HFF-Myc (cell line): ENCODE results near the gene AP5B1.

Experiments used
- DNase-seq: peaks from one replicate; pipeline ENCODE4 v3.0.0-alpha.2; 2011; ENCODE audit warnings: low read depth; ENCODE audit errors: extremely low read depth
- H3K4me3 ChIP-seq: replicated peaks from 2 replicates; pipeline ENCODE4 v1.5.1; 2011; ENCODE audit warnings: low read depth, mild to moderate bottlenecking, control low read depth, low read length
- CTCF ChIP-seq: IDR thresholded peaks from 2 replicates; pipeline ENCODE4 v1.5.1; 2012; ENCODE audit warnings: mild to moderate bottlenecking, low read depth, low read length, control low read depth; ENCODE audit errors: missing control alignments

The AP5B1 gene

GRCh38 chr11:65787649-65788622 is 7.2 kb upstream of the AP5B1 start:
- no peak for TF ChIP-seq CTCF
- no peak overlapping the region for H3K4me3 ChIP-seq
- DNase-seq = no peak

- no peak for TF ChIP-seq CTCF
- H3K4me3 ChIP-seq = no peak within 1 kb of the TSS
- no peak for DNase-seq
Measured at GRCh38 chr11:65786786-65787636, 6.2 kb upstream of the AP5B1 start, which contains the start of gene OVOL1. OVOL1 (plus strand) TSS chr11:65787063; CDS start chr11:65787374, 311 bp downstream.

- no peak overlapping the region for H3K4me3 ChIP-seq
- DNase-seq = no peak
- no peak for TF ChIP-seq CTCF
Measured at GRCh38 chr11:65786008-65786785, 5.4 kb upstream of the AP5B1 start.

GRCh38 chr11:65785319-65786007 is 4.7 kb upstream of the AP5B1 start:
- no peak for DNase-seq
- no peak overlapping the region for H3K4me3 ChIP-seq
- no peak for TF ChIP-seq CTCF

- TF ChIP-seq CTCF = no peak
- no peak for DNase-seq
- no peak overlapping the region for H3K4me3 ChIP-seq
Measured at GRCh38 chr11:65782816-65783228, 2.0 kb upstream of the AP5B1 start.
